ENCODE results near the gene CD48.

DNA sequence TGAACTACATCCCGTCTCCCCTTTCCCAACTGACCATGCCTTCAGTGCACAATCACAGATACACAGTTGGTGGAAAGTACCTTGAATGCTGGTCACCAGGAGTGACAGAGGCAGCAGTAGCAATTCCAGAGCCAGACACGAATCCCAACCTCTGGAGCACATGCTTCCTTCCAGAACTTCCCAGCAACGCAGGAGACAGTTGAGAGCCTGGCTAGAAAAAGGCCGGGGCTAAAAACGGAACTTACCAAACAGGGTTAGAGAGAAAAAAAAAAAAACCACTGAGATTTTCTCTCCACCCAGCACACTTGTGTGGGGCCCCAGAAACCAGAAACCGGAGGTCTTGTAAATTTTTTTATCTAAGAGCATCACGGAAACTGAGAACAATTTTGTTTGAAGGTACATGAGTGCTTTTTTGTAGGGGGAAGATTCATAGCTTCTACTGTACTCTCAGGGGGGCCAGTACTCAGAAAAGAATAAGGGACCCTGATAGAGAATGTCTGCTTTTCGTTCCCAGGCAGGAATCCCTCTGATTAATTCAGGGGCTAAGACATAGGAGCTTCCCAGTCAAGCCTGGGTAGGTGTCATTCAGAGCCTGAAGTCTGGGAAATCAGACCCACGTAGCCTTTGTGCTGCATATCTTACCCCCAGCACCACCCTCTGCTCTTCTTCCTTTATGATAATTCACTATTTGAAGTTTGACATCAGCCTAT is at the start of gene CD48:
- TF ChIP-seq, protein P1, sequence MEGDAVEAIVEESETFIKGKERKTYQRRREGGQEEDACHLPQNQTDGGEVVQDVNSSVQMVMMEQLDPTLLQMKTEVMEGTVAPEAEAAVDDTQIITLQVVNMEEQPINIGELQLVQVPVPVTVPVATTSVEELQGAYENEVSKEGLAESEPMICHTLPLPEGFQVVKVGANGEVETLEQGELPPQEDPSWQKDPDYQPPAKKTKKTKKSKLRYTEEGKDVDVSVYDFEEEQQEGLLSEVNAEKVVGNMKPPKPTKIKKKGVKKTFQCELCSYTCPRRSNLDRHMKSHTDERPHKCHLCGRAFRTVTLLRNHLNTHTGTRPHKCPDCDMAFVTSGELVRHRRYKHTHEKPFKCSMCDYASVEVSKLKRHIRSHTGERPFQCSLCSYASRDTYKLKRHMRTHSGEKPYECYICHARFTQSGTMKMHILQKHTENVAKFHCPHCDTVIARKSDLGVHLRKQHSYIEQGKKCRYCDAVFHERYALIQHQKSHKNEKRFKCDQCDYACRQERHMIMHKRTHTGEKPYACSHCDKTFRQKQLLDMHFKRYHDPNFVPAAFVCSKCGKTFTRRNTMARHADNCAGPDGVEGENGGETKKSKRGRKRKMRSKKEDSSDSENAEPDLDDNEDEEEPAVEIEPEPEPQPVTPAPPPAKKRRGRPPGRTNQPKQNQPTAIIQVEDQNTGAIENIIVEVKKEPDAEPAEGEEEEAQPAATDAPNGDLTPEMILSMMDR (IDR thresholded peaks at IDR 0.05; ENCODE audit: insufficient read depth, low read length, poor library complexity, severe bottlenecking), result no peak
- TF ChIP-seq EZH2phosphoT487 (conservative IDR thresholded peaks at IDR 0.05; ENCODE audit: low read length), result no peak
